GM12878 (cell line): Measurements from ENCODE around the gene FMNL3. TPM values are rescaled to one million over a fixed set of nuclear protein-coding genes. Genes with fewer than 3 reads are reported as not detected.

ENCODE experiments used
- HCFC1 ChIP-seq: fragments of 150-350 bp; IDR thresholded peaks from 2 replicates; pipeline ENCODE4 v1.6.1; 2014; ENCODE audit warnings: low read length
- POU2F2 ChIP-seq: IDR thresholded peaks from 3 replicates; pipeline ENCODE4 v1.6.1; 2011; ENCODE audit warnings: low read depth, mild to moderate bottlenecking, low read length, borderline replicate concordance
- SREBF2 ChIP-seq: IDR thresholded peaks from 2 replicates; pipeline ENCODE4 v1.6.1; 2012; ENCODE audit warnings: mild to moderate bottlenecking, low read length
- YY1 ChIP-seq: IDR thresholded peaks from 2 replicates; pipeline ENCODE4 v1.6.1; 2011; ENCODE audit warnings: low read depth, mild to moderate bottlenecking, low read length
- polyA plus RNA-seq, 11 experiments: library from polyadenylated mRNA; depleted of rRNA in 4 of 11; unstranded in 6 of 11; stranded (reverse) in 5 of 11; fragments of >200 nt; fragmentation: Nextera tagmentation in 4 of 11; fragmentation: Illumina TruSeq in 1 of 11; extraction: Ambion mirVana in 4 of 11; extraction: Trizol in 1 of 11; gene quantifications; 1 replicate in 1 of 11; 2 replicates in 10 of 11; pipeline versions ENCODE4 v1.2.1 to v1.2.3, GENCODE V29; 2011 to 2016; ENCODE audit warnings: inconsistent platforms in 2 of 11, missing spikeins in 2 of 11, low read depth in 1 of 11
- total RNA-seq, 4 experiments: library from RNA; depleted of rRNA in 3 of 4; stranded (reverse); fragments of >200 nt in 3 of 4; fragmentation: Illumina TruSeq in 1 of 4; extraction: Trizol in 1 of 4; gene quantifications; 2 replicates each; pipeline versions ENCODE4 v1.2.1 to v1.2.3, GENCODE V29; 2013 to 2021
- TF ChIP-seq, protein P1 (sequence below): IDR thresholded peaks from 2 replicates; pipeline ENCODE4 v1.6.1; 2011; ENCODE audit warnings: mild to moderate bottlenecking, low read depth, low read length, moderate library complexity; ENCODE audit not compliant: insufficient replicate concordance
- TF ChIP-seq, protein P2 (sequence below): fragments of 450-650 bp; IDR thresholded peaks from 2 replicates; pipeline ENCODE4 v1.6.1; 2016; ENCODE audit warnings: mild to moderate bottlenecking
- TF ChIP-seq, protein P3 (sequence below): fragments of 450-650 bp; IDR thresholded peaks from 2 replicates; pipeline ENCODE4 v1.6.1; 2017; ENCODE audit warnings: mild to moderate bottlenecking, moderate library complexity
- TF ChIP-seq, protein P4 (sequence below): fragments of 450-650 bp; IDR thresholded peaks from 2 replicates; pipeline ENCODE4 v1.6.1; 2014; ENCODE audit warnings: mild to moderate bottlenecking
- TF ChIP-seq, protein P5 (sequence below): fragments of 150-350 bp; IDR thresholded peaks from 2 replicates; pipeline ENCODE4 v1.6.1; 2014; ENCODE audit warnings: mild to moderate bottlenecking, low read depth, low read length
- TF ChIP-seq, protein P6 (sequence below): fragments of 450-650 bp; IDR thresholded peaks from 2 replicates; pipeline ENCODE4 v1.6.1; 2017; ENCODE audit warnings: mild to moderate bottlenecking

FMNL3 gene
- total and polyA plus RNA-seq, 10 of the 15 experiments (the other 5 are each of a cell fraction or from before 2014, with no cell fraction given): 3.0 to 64.9 (median 30.9) TPM

DNA sequence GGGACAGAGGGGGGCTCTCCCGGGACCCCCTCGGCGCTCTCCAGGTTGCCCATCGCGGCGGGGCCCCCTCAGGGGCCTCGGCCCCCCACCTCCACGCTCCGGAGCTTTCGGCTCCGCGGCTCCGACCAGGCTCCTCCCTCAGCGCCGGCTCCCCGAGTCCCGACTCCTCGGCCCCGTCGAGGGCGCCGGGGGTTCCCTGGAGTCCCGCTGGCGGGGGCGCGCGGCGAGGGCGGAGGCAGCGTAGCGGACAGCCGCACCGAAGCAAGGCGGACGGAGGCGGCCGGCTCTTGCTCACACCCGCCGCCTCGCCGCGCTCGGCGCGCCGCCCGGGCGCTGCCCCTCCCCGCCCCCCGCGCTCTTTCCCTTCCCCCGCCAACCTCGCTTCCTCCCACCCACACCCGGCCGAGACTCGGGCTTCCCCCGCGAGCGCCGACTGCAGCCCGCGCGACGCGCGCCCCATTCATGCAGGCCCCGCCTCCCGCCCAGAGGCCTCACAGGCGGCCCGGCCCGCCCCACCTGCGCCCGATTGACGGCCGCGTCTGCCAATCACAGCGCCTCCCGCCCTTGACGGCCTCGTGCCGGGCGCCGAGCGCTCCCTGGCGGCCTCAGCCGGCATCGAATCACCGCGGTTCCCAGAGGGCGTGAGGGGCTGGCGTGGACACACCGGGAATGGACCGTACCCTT, at the start of gene FMNL3 (continued):
- TF ChIP-seq, protein P1, sequence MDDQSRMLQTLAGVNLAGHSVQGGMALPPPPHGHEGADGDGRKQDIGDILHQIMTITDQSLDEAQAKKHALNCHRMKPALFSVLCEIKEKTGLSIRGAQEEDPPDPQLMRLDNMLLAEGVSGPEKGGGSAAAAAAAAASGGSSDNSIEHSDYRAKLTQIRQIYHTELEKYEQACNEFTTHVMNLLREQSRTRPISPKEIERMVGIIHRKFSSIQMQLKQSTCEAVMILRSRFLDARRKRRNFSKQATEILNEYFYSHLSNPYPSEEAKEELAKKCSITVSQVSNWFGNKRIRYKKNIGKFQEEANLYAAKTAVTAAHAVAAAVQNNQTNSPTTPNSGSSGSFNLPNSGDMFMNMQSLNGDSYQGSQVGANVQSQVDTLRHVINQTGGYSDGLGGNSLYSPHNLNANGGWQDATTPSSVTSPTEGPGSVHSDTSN: peak; percentile 99
- TF ChIP-seq POU2F2: peak; percentile 30; the same call in 1 of the 3 replicates
- TF ChIP-seq, protein P2, sequence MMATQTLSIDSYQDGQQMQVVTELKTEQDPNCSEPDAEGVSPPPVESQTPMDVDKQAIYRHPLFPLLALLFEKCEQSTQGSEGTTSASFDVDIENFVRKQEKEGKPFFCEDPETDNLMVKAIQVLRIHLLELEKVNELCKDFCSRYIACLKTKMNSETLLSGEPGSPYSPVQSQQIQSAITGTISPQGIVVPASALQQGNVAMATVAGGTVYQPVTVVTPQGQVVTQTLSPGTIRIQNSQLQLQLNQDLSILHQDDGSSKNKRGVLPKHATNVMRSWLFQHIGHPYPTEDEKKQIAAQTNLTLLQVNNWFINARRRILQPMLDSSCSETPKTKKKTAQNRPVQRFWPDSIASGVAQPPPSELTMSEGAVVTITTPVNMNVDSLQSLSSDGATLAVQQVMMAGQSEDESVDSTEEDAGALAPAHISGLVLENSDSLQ: peak; percentile 99
- TF ChIP-seq, protein P3, sequence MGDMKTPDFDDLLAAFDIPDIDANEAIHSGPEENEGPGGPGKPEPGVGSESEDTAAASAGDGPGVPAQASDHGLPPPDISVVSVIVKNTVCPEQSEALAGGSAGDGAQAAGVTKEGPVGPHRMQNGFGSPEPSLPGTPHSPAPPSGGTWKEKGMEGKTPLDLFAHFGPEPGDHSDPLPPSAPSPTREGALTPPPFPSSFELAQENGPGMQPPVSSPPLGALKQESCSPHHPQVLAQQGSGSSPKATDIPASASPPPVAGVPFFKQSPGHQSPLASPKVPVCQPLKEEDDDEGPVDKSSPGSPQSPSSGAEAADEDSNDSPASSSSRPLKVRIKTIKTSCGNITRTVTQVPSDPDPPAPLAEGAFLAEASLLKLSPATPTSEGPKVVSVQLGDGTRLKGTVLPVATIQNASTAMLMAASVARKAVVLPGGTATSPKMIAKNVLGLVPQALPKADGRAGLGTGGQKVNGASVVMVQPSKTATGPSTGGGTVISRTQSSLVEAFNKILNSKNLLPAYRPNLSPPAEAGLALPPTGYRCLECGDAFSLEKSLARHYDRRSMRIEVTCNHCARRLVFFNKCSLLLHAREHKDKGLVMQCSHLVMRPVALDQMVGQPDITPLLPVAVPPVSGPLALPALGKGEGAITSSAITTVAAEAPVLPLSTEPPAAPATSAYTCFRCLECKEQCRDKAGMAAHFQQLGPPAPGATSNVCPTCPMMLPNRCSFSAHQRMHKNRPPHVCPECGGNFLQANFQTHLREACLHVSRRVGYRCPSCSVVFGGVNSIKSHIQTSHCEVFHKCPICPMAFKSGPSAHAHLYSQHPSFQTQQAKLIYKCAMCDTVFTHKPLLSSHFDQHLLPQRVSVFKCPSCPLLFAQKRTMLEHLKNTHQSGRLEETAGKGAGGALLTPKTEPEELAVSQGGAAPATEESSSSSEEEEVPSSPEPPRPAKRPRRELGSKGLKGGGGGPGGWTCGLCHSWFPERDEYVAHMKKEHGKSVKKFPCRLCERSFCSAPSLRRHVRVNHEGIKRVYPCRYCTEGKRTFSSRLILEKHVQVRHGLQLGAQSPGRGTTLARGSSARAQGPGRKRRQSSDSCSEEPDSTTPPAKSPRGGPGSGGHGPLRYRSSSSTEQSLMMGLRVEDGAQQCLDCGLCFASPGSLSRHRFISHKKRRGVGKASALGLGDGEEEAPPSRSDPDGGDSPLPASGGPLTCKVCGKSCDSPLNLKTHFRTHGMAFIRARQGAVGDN: 0 out of 2 replicates have a peak, but pooled peaks have one; percentile 63
- TF ChIP-seq, protein P4, sequence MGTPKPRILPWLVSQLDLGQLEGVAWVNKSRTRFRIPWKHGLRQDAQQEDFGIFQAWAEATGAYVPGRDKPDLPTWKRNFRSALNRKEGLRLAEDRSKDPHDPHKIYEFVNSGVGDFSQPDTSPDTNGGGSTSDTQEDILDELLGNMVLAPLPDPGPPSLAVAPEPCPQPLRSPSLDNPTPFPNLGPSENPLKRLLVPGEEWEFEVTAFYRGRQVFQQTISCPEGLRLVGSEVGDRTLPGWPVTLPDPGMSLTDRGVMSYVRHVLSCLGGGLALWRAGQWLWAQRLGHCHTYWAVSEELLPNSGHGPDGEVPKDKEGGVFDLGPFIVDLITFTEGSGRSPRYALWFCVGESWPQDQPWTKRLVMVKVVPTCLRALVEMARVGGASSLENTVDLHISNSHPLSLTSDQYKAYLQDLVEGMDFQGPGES: peak; percentile 84
- TF ChIP-seq, protein P5, sequence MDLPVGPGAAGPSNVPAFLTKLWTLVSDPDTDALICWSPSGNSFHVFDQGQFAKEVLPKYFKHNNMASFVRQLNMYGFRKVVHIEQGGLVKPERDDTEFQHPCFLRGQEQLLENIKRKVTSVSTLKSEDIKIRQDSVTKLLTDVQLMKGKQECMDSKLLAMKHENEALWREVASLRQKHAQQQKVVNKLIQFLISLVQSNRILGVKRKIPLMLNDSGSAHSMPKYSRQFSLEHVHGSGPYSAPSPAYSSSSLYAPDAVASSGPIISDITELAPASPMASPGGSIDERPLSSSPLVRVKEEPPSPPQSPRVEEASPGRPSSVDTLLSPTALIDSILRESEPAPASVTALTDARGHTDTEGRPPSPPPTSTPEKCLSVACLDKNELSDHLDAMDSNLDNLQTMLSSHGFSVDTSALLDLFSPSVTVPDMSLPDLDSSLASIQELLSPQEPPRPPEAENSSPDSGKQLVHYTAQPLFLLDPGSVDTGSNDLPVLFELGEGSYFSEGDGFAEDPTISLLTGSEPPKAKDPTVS: 0 out of 2 replicates have a peak, but pooled peaks have one; percentile 46
- TF ChIP-seq, protein P6, sequence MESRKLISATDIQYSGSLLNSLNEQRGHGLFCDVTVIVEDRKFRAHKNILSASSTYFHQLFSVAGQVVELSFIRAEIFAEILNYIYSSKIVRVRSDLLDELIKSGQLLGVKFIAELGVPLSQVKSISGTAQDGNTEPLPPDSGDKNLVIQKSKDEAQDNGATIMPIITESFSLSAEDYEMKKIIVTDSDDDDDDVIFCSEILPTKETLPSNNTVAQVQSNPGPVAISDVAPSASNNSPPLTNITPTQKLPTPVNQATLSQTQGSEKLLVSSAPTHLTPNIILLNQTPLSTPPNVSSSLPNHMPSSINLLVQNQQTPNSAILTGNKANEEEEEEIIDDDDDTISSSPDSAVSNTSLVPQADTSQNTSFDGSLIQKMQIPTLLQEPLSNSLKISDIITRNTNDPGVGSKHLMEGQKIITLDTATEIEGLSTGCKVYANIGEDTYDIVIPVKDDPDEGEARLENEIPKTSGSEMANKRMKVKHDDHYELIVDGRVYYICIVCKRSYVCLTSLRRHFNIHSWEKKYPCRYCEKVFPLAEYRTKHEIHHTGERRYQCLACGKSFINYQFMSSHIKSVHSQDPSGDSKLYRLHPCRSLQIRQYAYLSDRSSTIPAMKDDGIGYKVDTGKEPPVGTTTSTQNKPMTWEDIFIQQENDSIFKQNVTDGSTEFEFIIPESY: no peak
- peak; percentile 33; the same call in 1 of the 2 replicates for TF ChIP-seq HCFC1
- TF ChIP-seq SREBF2: no peak
- TF ChIP-seq YY1: peak; percentile 86
